ENCODE data around the gene CDH2. TPM values are rescaled to one million over a fixed set of nuclear protein-coding genes. Genes with fewer than 3 reads are reported as not detected.
A peak's percentile ranks its signal among the peaks of the same experiment; 100 is the strongest.

CDH2 gene
- total RNA-seq, 1 donor = 75.6 TPM

- Histone ChIP-seq H3K27me3 (ENCODE audit: insufficient read depth, low read length) (no peaks in the 10 kb centered on the region), H3K9me3 (ENCODE audit: low read depth, low read length) (no peaks in the 10 kb centered on the region), H3K4me1 (ENCODE audit: insufficient read depth, low read length) (peaks cover 22% of the 10 kb centered on the region), H4K20me1 (ENCODE audit: insufficient read depth, low read length) (no peaks in the 10 kb centered on the region), H3K27ac (ENCODE audit: low read depth, low read length) (no peak overlapping the region), H3K4me3 (ENCODE audit: insufficient read depth, low read length) (no peak overlapping the region), H3K36me3 (ENCODE audit: insufficient read depth, low read length) (no peaks in the 10 kb centered on the region), H3K4me2 (ENCODE audit: insufficient read depth, low read length) (no peak overlapping the region), H3K79me2 (ENCODE audit: insufficient read depth, low read length) (peaks cover 72% of the 10 kb centered on the region), H2AFZ (ENCODE audit: low read length) (no peak overlapping the region)
- DNase-seq (ENCODE audit: insufficient read length, low spot score, missing footprints) = peak; percentile 6
- TF ChIP-seq CTCF (IDR thresholded peaks at IDR 0.05; ENCODE audit: extremely low read depth, low read depth, low read length) = no peak
These were observed 137.9 kb downstream of the CDH2 start for GRCh38 chr18:28039078-28039477.

GRCh38 chr18:28036488-28036887 is 140.4 kb downstream of the CDH2 start:
- peaks cover 78% of the 10 kb centered on the region for H3K79me2 ChIP-seq (ENCODE audit: insufficient read depth, low read length)
- H3K9me3 ChIP-seq (ENCODE audit: low read depth, low read length) = no peaks in the 10 kb centered on the region
- TF ChIP-seq CTCF (IDR thresholded peaks at IDR 0.05; ENCODE audit: extremely low read depth, low read depth, low read length) = no peak
- H3K4me3 ChIP-seq (ENCODE audit: insufficient read depth, low read length) = no peak overlapping the region
- H3K4me1 ChIP-seq (ENCODE audit: insufficient read depth, low read length) = peaks cover 24% of the 10 kb centered on the region
- H4K20me1 ChIP-seq (ENCODE audit: insufficient read depth, low read length) = no peaks in the 10 kb centered on the region
- DNase-seq (ENCODE audit: insufficient read length, low spot score, missing footprints) = no peak
- no peak overlapping the region for H3K27ac ChIP-seq (ENCODE audit: low read depth, low read length)
- H2AFZ ChIP-seq (ENCODE audit: low read length) = no peak overlapping the region
- no peaks in the 10 kb centered on the region for H3K36me3 ChIP-seq (ENCODE audit: insufficient read depth, low read length)
- H3K4me2 ChIP-seq (ENCODE audit: insufficient read depth, low read length) = peak overlapping the region; percentile 42
- H3K27me3 ChIP-seq (ENCODE audit: insufficient read depth, low read length) = no peaks in the 10 kb centered on the region

GRCh38 chr18:28034567-28034966 is 142.4 kb downstream of the CDH2 start:
- H4K20me1 ChIP-seq (ENCODE audit: insufficient read depth, low read length) = no peaks in the 10 kb centered on the region
- no peak overlapping the region for H3K4me2 ChIP-seq (ENCODE audit: insufficient read depth, low read length)
- peaks cover 13% of the 10 kb centered on the region for H3K4me1 ChIP-seq (ENCODE audit: insufficient read depth, low read length)
- peaks cover 78% of the 10 kb centered on the region for H3K79me2 ChIP-seq (ENCODE audit: insufficient read depth, low read length)
- no peaks in the 10 kb centered on the region for H3K27me3 ChIP-seq (ENCODE audit: insufficient read depth, low read length)
- no peak overlapping the region for H2AFZ ChIP-seq (ENCODE audit: low read length)
- no peaks in the 10 kb centered on the region for H3K9me3 ChIP-seq (ENCODE audit: low read depth, low read length)
- H3K4me3 ChIP-seq (ENCODE audit: insufficient read depth, low read length) = no peak overlapping the region
- H3K36me3 ChIP-seq (ENCODE audit: insufficient read depth, low read length) = no peaks in the 10 kb centered on the region
- no peak for TF ChIP-seq CTCF (IDR thresholded peaks at IDR 0.05; ENCODE audit: extremely low read depth, low read depth, low read length)
- no peak for DNase-seq (ENCODE audit: insufficient read length, low spot score, missing footprints)
- H3K27ac ChIP-seq (ENCODE audit: low read depth, low read length) = no peak overlapping the region

GRCh38 chr18:28032177-28032576 is 144.8 kb downstream of the CDH2 start:
- Histone ChIP-seq H3K79me2 (ENCODE audit: insufficient read depth, low read length) (peaks cover 68% of the 10 kb centered on the region), H3K27ac (ENCODE audit: low read depth, low read length) (no peak overlapping the region), H3K27me3 (ENCODE audit: insufficient read depth, low read length) (no peaks in the 10 kb centered on the region), H3K4me3 (ENCODE audit: insufficient read depth, low read length) (no peak overlapping the region), H3K9me3 (ENCODE audit: low read depth, low read length) (no peaks in the 10 kb centered on the region), H3K4me2 (ENCODE audit: insufficient read depth, low read length) (no peak overlapping the region), H4K20me1 (ENCODE audit: insufficient read depth, low read length) (no peaks in the 10 kb centered on the region), H3K4me1 (ENCODE audit: insufficient read depth, low read length) (peaks cover 10% of the 10 kb centered on the region), H2AFZ (ENCODE audit: low read length) (no peak overlapping the region), H3K36me3 (ENCODE audit: insufficient read depth, low read length) (no peaks in the 10 kb centered on the region)
- DNase-seq (ENCODE audit: insufficient read length, low spot score, missing footprints) = no peak
- TF ChIP-seq CTCF (IDR thresholded peaks at IDR 0.05; ENCODE audit: extremely low read depth, low read depth, low read length) = no peak
